Stimulated activated CD4-positive, alpha-beta T cell treated with anti-CD3 and anti-CD28 coated beads, TNF-alpha, amount 100 ng/mL, for 24 hours (primary cell): Measurements from ENCODE around the gene TIMMDC1.
A peak's percentile ranks its signal among the peaks of the same experiment; 100 is the strongest.
"Not testable (repeated sequence)": the region's sequence is repeated elsewhere in the genome, so short reads cannot be mapped to it uniquely, and the experiment has no call there.

Source experiments
- DNase-seq, 3 experiments: peaks; one replicate each; pipeline ENCODE4 v3.0.0-alpha.2; 2020; ENCODE audit warnings: low read depth in 3 of 3

TIMMDC1 gene

DNA sequence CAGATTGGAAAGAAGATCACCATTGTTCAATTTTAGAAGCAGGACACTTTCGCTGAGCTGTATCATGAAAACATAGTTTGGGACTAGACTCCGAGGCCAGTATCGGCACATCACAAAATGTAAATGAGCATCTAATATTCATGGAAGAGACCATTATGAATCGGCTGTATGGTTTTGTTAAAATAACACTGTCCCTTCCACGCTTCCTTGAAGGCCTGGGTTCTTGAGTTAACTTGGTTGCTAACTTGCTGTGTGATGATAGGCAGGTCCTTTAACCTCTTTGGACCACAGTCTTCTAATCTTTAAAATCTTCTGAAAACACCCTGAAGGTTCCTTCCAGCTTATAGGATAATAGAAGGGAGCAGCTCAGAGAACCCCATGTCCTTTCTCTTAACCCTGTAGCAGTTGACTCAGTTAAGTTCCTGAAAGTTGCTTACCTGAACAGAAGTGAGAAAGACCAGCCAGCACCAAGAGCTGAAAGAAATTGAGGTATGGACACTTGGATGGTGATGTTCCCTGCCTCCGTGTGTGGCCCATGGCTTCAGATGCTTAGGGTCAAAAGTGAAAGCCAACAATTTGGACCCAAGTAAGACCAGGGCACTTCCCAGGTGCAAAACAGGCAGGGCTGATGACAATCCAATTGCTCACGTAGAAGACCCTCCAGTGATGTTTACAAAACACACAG lies 59.0 kb downstream of the TIMMDC1 start:
- no peak for DNase-seq

DNA sequence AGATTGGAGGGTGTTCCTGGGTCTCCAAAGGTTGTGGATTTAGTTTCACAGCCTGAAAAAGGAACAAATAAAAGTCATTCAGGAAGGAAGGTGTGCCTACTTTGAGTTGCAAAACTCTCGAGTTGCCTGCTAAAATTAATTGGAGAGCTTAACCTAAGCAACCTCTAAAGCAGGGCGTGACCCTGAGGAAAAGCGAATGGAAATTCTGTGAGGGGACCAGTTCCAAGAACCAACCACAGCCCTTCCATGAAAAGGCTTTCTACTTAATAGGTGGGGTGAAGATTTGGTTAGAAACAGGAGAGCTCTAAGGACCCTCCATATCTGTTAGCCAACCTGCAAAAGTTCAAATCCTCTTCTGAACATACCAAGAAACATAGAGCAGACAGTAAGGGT lies 59.5 kb downstream of the TIMMDC1 start:
- no peak for DNase-seq

DNA sequence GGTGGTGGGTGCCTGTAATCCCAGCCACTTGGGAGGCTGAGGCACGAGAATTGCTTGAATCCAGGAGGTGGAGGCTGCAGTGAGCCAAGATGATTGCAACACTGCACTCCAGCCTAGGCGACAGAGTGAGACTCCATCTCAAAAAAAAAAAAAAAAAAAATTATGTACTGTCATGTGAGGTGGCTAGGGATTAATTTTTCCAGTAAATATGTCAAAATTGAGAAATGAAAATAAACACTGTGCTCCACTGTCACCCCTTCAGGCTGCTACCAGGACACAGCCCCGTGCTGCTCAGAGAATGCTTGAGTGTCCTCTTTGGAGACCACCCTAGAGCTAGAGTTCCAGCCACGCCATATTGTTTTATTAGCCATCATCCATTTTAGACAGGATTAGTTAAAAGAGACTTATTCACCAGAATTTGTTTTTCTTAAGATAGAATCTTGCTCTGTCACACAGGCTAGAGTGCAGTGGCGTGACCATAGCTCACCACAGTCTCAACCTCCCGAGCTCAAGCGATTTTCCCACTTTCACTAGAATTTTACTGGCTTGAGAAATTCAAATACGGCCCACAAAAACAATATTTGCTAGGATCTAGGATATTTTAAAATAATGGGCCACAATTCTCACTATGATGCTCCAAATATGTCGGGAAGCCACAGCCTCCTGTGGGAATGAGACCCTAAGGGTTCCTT lies 60.4 kb downstream of the TIMMDC1 start:
- DNase-seq, result no peak

DNA sequence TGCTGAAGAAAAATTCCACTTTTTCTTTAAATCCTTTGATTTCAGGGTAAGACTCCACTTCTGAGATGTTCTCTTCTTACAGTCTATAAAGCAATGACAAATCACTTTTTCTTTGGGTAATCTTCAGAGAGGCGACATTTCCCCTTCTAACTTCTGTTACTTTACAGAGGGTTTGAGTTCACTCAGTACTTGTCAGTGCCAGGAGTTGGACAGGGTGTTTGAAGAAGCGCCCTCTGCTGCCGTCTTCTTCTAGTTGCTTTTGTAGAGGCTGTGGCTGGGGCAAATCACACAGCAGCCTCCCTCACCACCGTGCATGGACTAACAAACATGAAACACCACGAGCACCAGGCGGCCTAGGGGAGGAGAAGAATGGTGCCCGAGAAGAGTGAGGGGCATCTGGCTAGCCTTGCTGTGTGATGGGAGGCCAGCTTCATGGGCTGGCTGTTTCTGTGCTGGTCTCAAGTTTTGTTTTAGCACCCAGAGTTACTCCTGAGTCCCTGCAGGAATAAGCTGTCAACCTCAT lies 61.2 kb downstream of the TIMMDC1 start, which contains the start of gene CD80:
TSS of gene CD80 (minus strand) at position 174 of the 523 bp plus-strand sequence. CDS start 1,886 bp downstream, outside the sequence.
- peak in 2 of 3 experiments; percentile 18 to 57 for DNase-seq

DNA sequence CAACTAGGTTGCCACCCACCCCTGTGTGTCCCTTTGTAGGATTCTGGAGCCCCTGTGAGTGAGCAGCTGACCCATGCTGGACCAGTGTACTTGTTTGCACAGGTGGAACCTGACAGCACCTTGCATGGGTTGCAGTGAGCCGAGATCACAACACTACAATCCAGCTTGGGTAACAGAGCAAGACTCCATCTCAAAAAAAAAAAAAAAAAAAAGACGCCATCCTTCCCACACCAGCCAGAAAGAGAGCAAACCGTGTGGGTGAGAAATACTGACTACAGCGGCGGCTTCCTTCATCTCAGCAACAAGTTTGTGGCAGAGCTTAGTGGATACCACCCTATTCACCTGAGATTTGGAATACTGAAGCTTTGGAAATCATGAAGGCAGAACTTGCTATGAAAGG lies 61.8 kb downstream of the TIMMDC1 start:
- no peak for DNase-seq

DNA sequence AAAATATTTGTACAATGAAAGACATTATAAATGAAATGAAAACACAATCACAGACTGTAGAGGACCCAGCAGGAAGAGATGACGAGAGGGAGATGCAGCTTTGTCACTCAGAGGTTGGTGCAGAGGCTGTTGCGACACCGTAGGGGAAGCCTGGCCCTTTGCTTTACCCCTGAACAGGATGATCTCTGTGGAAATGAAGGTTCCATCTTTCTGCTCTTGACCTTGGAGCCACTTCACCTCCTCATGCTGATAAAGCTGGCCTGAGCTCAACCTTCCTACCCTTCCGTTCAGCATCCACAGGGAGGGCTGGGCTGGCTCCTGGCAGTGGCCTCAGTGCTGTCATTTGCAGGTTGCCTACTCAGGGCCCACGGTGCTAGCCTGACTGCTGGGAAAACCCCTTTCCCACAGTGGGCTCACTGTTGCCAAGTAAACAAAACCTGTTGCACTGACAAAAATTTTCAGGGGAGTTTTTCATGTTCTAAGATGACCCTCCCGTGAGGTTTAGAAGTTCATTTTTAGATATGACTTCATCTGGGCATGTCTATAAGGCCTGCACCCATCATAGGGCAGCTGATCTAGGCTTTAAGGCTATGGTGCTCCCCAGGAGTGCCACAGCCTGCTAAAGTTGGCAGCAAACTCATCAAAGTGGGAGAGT lies 64.1 kb downstream of the TIMMDC1 start:
- DNase-seq, result no peak

DNA sequence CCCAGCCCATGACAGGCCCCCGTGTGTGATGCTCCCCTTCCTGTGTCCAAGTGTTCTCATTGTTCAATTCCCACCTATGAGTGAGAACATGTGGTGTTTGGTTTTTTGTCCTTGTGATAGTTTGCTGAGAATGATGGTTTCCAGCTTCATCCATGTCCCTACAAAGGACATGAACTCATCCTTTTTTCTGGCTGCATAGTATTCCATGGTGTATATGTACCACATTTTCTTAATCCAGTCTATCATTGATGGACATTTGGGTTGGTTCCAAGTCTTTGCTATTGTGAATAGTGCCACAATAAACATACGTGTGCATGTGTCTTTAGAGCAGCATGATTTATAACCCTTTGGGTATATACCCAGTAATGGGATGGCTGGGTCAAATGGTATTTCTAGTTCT lies 65.0 kb downstream of the TIMMDC1 start:
- not testable (repeated sequence) for DNase-seq

DNA sequence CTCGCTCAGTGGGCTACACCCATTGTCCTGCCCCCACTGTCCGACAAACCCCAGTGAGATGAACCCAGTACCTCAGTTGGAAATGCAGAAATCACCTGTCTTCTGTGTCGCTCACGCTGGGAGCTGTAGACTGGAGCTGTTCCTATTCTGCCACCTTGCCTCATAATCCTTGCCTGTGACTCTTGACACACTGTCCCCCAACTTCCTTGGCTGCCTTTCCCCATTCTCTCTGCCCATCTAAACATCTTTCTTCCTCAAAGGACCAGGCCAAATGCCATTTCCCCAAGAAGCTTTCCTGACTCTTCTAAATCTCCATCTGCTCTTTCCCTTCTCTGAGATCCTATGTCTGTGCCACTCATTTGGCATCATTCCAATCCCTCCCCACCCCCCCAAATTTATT lies 70.8 kb downstream of the TIMMDC1 start:
- no peak for DNase-seq

DNA sequence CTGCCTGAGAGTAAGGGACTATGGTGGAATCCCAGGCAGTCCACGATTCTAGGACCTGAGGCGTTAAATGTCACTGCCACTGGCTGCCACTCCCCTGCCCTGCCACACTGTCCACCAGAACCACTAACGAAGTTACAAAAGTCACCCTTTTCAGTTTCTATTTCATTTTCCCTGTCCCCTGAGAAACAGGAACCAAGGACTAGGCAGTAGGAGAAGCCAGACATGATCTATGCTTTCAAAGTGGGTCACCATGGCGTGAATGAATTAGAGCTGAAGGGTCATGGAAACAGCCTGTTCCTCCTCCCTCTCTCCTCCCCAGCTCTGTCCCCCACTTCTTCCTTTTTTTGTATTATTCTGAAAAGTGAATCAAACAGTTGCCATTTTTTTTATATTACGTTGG lies 71.9 kb downstream of the TIMMDC1 start:
- DNase-seq, result no peak

DNA sequence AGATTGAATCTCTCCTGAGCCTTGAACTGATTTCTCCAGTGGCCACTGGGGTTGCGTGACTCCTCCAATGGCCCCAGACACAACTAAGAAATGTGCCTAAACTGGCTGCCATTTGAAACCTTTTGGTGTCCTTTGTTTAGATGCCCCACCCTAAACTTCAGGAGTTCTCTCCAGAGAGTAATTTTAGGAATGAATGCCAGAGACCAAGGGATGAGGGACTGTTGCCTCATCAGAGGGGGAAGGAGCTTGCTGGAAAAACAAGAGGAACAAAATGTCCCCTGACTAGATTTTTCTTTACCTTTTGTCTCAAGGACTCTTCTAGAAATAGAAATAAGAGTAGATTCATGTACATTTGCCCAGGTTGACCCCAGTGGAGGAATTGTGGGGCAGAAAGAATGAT lies 72.9 kb downstream of the TIMMDC1 start:
- no peak for DNase-seq

DNA sequence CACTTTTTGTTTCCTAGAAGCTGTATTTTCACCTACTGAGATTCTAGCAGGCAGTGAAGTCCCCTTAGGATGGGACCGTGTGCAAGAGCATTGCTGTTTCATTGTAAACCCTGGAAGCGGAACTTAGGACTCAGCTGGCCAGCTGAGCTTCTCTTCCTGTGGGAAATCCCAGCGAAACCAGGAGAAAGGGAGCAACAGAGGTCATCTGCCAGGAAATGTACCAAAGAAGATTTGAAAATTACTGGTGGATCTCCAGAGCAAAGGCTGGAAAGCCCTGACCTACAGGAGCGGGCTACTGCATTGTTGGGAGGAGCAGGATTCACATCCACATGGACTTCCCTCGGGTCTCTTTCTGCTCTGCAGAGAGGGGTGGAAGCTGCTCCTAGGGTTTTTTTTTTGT lies 73.3 kb downstream of the TIMMDC1 start:
- DNase-seq, result no peak
